ENCODE data around the gene TP53TG5.
A peak's percentile ranks its signal among the peaks of the same experiment; 100 is the strongest.

DNA sequence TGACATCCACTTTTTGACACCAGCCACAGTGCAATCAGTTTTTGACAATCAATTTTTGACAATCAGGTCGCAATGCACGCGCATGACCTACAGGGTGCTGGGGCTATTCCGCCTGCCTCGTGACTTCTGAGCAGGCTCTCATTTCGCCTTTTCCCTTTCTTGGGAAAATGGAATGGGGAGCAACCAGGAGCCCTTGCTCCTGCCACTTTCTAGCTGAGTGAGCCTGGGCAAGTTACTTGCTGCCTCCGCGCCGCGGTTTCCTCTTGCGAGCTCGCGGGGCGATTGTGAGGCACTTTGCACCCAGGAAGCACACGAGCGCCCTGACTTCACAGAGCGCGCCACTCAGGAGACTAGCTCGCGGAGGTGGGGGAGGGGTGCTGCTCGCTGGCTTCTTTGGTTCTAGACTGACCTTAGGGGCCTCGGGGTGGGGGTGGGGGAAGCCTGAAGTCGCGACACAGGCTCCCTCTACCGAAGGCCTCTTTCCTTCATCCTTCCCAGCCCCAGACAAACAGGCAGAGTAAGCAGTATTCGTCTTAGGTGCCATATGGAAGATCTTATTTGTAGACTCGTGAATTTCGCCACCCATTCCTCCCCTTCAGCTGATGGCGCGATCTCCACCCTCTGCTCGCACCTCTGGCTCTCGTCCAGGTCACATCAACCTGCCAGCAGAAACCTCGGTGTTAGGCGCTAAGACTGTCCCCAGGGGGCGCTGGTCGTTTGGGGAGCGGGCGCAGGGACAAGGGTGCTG lies 4.6 kb downstream of the TP53TG5 start:
- TF ChIP-seq, protein P1, sequence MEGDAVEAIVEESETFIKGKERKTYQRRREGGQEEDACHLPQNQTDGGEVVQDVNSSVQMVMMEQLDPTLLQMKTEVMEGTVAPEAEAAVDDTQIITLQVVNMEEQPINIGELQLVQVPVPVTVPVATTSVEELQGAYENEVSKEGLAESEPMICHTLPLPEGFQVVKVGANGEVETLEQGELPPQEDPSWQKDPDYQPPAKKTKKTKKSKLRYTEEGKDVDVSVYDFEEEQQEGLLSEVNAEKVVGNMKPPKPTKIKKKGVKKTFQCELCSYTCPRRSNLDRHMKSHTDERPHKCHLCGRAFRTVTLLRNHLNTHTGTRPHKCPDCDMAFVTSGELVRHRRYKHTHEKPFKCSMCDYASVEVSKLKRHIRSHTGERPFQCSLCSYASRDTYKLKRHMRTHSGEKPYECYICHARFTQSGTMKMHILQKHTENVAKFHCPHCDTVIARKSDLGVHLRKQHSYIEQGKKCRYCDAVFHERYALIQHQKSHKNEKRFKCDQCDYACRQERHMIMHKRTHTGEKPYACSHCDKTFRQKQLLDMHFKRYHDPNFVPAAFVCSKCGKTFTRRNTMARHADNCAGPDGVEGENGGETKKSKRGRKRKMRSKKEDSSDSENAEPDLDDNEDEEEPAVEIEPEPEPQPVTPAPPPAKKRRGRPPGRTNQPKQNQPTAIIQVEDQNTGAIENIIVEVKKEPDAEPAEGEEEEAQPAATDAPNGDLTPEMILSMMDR (IDR thresholded peaks at IDR 0.05) = peak; percentile 54 to 87 (median 79)
- TF ChIP-seq POLR2A (IDR thresholded peaks at IDR 0.05) = no peak
